ENCODE measurements around the gene ERBB4.

GRCh38 chr2:211333377-211333776, 1205.2 kb downstream of the ERBB4 start:
- TF ChIP-seq TAF1 (IDR thresholded peaks at IDR 0.05; ENCODE audit: low read depth, low read length) (no peak), POLR2AphosphoS5 (IDR thresholded peaks at IDR 0.05; ENCODE audit: low read depth, low read length) (no peak), POLR2A (IDR thresholded peaks at IDR 0.05; ENCODE audit: low read depth, low read length) (no peak), SPI1 (IDR thresholded peaks at IDR 0.05; ENCODE audit: low read depth, low read length) (no peak), PAX5 (IDR thresholded peaks at IDR 0.05; ENCODE audit: insufficient read depth, low read length, severe bottlenecking) (no peak), POU2F2 (IDR thresholded peaks at IDR 0.05; ENCODE audit: low read depth, low read length) (no peak)

Data from GM12891 (cell line).